ENCODE data around the gene PPM1N.

DNA sequence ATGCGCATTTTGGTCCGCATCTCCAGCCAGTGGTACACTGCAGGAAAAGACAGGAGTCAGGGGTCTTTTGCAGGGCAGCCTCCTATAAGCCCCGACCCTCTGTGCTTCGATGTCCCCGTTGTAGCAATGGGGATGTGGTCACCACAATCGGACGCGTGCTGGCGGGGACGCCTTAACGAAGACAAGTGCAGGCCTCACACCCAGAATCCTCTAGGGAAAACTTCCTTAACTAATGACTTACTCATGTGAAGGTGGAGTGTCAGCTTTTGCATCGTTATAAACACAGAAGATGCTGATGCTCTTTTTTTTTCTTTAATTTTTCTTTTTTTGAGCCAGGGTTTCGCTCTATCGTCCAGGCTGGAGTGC lies 31.2 kb downstream of the PPM1N start:
- TF ChIP-seq, protein P1, sequence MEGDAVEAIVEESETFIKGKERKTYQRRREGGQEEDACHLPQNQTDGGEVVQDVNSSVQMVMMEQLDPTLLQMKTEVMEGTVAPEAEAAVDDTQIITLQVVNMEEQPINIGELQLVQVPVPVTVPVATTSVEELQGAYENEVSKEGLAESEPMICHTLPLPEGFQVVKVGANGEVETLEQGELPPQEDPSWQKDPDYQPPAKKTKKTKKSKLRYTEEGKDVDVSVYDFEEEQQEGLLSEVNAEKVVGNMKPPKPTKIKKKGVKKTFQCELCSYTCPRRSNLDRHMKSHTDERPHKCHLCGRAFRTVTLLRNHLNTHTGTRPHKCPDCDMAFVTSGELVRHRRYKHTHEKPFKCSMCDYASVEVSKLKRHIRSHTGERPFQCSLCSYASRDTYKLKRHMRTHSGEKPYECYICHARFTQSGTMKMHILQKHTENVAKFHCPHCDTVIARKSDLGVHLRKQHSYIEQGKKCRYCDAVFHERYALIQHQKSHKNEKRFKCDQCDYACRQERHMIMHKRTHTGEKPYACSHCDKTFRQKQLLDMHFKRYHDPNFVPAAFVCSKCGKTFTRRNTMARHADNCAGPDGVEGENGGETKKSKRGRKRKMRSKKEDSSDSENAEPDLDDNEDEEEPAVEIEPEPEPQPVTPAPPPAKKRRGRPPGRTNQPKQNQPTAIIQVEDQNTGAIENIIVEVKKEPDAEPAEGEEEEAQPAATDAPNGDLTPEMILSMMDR (IDR thresholded peaks at IDR 0.05 in 4 of 5, conservative IDR thresholded peaks at IDR 0.05 in 1 of 5): no peak
- no peak for TF ChIP-seq POLR2A (IDR thresholded peaks at IDR 0.05)
